Skin epidermis (tissue), 12 donors: Measurements from ENCODE around the gene SLC25A51.

Experiments used
- H3K27ac ChIP-seq, 21 experiments: fragments of 200-600 bp; sonication (generic) in 11 of 21; one replicate each; pipeline ENCODE4 v1.5.0; 2020; ENCODE audit warnings: mild to moderate bottlenecking in 3 of 21, inconsistent platforms in 2 of 21, moderate library complexity in 2 of 21
- H3K4me3 ChIP-seq, 7 experiments: fragments of 200-600 bp; sonication (generic) in 2 of 7; one replicate each; pipeline ENCODE4 v1.5.0; 2020; ENCODE audit warnings: inconsistent platforms in 2 of 7, mild to moderate bottlenecking in 2 of 7, moderate library complexity in 1 of 7

Gene SLC25A51, protein sequence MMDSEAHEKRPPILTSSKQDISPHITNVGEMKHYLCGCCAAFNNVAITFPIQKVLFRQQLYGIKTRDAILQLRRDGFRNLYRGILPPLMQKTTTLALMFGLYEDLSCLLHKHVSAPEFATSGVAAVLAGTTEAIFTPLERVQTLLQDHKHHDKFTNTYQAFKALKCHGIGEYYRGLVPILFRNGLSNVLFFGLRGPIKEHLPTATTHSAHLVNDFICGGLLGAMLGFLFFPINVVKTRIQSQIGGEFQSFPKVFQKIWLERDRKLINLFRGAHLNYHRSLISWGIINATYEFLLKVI

DNA sequence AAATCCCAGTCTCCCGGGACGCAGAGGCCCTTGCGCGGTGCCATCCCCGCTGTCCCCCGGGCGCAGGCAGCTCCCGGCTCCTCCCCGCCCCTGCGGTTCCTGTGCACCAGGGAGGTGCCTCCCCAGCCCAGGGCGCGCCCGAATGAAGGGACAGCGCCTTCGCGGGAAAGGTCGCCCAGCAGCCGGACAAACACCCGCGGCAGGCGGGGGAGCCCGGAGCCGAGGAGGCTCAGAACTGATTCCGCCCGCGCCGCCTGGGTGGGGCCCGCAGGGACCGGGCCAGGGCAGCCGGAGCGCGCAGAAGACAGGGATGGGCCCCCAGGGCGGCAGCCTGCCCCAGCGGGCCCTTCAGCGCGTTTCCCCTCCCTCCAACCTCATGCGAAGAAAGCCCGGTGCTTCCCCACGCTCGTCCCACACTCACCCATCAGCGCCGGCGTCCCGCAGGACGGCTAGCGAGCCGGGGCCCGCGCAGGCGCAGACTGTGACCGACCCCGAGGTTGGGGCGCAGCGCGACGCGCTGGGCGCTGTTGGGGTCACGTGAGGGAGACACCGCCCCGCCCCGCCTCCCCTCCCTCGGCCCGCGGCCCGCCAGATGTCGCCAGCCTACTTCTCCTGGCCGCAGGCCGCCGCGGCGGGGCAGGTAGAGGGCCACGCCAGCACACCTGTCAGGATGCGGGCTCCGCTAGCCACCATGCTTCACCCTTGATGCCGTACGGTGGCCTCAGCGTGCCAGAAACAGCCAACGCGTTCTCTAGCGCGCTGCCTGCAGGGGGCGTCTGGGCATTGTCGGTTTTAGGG, at the start of gene SLC25A51:
SLC25A51 (minus strand) TSS at position 481 of the 798 bp plus-strand sequence. CDS start 15,577 bp downstream, outside the sequence.
- Histone ChIP-seq H3K27ac (peak within 1 kb of the TSS; percentile 50 to 94 (median 87)), H3K4me3 (peak within 1 kb of the TSS; percentile 62 to 99 (median 94))

DNA sequence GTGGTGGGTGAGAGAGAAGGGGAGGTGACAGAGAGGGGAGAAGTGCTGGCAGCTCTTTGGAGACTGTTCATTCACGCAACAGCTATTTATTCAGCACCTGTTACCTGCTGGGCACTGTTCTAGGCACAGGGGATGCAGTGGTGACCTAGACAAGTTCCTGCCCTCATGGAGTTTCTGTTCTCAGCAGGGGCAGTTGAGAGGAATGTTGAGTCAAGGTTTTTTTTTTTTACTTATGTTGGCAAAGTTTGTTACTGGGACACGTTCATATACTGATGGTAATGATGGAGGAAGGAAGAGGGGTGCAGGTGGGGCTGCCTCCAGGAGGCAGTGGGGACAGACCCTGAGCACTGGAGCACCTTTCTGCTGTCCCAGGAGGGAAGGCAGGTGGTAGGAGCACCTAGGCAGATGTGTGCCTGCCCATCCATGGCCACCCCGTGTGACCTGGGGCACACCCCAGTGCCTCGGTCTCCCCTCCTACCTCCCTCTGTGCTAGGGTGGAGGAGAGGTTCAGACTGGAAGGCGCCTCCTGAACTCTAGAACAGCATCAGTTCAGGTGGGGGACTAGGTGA, 49.4 kb upstream of the SLC25A51 start:
- Histone ChIP-seq H3K27ac (peak overlapping the region in 13 of 21 experiments; percentile 0 to 82 (median 44)), H3K4me3 (no peak overlapping the region)

DNA sequence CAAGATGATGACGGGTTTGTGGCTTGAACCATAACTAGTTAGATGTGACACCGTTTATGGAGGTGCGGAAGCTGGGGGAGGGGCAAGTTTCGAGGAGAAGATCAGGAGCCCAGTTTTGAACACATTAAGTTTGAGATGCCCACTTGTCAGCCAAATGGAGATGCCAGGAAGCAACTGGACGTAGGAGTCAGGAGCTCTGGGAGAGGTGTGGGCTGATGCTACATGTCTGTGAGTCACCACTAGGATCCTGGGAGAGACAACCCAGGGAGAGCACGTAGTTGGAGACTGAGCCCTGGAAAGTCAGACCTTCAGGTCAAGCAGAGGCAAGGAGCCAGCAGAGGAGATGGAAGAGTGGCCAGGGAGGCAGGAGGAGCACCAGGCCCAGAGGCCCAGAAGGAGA, 48.8 kb upstream of the SLC25A51 start:
- Histone ChIP-seq H3K27ac (peak overlapping the region in 6 of 21 experiments; percentile 41 to 82 (median 50)), H3K4me3 (no peak overlapping the region)

DNA sequence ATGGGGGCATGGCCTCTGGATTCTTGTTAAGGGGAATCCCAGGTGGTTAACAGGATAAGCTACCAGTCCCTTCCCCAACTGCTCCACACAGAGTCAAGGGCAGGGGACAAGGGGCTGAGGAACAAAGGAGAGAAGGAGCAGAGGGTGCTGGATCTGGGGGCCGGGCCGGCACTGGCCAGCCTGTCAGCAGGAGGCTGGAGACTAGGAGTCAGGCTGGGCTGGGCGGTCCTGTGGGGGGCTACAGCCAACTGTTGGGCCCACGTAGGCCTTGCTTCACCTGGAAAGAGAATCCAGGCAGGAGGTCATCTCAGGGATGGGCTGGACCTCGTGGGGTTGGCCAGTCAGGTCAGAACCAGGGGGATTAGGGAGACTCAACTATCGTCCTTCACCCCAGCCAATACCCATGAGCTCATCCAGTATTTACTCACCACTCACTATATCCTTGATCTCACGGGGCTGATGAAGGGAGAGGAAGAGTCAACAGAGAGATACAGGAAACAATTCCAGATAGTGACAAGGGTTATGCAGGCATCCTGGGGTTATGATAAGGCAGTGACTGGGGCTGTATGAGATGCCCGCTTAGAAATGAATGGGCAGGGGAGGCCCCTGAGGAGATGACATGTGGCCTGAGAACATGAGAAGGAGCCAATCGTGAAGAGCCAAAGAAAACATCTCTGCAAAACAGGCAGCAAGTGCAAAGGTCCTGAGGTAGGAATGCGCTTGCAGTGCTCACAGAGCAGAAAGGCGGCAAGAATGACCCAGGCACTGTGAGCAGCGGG, 47.9 kb upstream of the SLC25A51 start:
- H3K4me3 ChIP-seq = no peak overlapping the region
- peak overlapping the region in 7 of 21 experiments; percentile 21 to 63 (median 41) for H3K27ac ChIP-seq

DNA sequence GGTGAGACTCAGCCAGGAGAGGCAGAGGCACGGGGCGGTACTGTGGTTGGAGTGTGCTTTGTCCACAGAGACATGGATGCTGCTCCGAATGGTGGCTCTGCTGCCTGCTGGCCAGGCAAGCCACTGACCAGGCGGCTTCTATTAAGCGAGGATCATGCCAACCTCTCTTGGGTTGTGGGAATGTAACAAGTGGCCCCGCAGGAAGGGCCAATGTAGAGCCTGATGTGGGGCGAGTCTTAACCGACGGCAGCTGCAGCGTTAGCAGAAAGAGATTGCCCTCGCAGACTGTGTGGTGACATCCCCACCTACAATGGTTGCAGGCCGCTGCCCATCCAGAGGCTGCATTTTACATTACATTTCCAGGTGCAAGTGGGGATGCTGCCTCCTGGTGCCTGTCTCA, 46.6 kb upstream of the SLC25A51 start:
- no peak overlapping the region for H3K27ac ChIP-seq
- no peak overlapping the region for H3K4me3 ChIP-seq

DNA sequence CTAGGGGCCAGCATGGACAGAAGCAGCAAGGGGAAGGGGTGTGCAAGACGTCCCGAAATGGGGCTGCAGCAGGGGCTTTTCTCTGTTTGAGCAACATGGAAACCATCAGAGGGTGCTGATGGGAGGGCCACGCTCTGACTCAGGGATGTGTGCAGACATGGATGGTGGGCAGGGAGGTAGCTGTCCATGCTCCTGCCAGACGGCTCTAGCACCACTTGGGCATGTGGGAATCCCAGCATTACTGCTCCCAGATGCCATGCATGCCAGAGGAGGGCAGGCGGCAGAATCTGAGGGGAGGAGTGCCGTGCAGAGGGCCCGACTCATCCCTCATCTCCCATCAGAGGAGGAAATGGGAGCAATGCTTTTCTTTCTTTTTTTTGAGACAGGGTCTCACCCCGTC, 45.6 kb upstream of the SLC25A51 start:
- Histone ChIP-seq H3K4me3 (no peak overlapping the region), H3K27ac (no peak overlapping the region)

DNA sequence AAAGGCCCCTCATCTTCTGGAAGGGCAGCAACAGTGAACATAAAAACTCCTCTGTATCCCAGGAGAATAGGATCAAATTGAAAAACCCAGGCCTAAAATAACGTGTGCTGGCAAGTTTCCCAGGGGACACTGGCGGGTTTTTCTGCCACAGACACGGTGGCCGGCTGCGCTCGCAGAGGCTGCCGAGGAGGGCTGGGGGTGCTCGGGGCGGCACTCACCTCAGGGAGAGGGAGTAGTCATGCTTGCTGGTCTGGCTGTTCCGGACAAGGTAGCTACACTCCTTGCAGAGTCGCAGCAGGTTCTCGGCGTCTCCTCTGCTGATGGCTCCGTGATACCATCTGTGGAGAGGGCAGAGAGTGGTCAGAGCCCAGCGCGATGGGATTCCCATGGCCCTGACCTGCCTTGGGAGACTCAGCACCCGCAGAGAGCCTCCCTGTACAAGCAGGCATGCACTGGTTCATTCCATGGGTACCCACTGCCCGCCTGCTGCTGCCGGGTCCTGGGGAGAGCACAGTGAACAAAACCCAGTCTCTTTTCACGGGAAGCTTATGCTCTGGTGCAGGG, 44.6 kb upstream of the SLC25A51 start:
- peak overlapping the region in 1 of 21 experiments; percentile 7 for H3K27ac ChIP-seq

DNA sequence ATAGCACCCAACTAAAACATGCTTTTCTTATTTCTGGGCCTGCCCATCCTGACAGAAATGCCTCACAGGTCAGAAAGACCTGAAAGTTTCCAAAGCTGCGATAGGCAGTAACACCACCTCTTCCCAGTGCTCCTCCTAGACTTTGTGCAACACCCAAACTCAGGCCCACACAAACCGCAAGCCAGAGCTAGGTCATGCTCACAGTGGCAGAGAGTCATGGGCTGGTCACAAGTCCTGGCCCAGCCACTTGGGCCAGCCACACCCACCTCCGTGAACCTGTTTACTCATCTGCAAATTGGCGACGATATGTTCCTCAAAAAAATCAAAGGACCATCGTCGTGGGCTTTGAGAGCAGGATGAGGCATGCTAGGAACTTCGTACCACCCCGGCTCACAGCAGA, 44.0 kb upstream of the SLC25A51 start:
- H3K27ac ChIP-seq = peak overlapping the region in 1 of 21 experiments; percentile 7
- no peak overlapping the region for H3K4me3 ChIP-seq

More for the DNA sequence above, 44.6 kb upstream of the SLC25A51 start:
- no peak overlapping the region for H3K4me3 ChIP-seq

DNA sequence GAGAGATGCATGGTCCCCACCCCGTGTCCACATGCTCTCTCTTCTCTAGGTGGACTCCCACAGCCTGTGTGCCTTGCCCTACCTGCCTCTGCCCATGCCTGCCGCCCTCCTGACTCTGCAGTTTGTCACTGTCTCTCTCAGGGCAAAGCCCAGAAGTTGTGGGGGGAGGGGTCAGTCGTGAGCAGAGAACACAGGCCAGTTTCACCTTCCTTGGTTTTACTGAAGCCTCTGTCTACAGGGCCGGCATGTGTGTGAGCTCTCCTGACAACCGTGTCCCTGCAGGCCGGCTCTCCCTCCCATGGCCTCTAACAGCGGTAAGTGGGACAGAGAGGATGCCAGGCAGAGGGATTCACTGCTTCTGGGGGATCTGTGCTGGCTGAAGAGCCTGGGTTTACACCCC, 43.5 kb upstream of the SLC25A51 start:
- Histone ChIP-seq H3K4me3 (no peak overlapping the region), H3K27ac (no peak overlapping the region)

DNA sequence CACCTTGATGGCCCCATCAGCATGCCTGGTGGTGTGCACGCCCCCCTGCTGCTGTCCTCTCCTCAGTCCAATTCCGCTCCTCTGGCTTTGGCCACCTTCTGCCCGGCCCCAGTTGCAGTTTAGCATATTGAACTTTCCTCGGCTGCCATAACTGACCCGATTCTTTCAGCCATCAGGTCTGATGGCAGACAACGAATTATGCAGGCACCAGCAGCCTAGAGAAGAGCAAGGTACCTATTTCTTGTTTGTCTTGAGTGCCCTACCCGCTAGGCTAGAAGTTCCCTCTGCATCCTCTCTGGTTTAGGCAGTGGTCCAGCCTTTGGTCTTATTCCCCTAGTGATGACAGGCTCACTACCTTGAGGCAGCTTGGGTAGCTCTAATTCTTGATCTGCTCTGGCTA, 43.0 kb upstream of the SLC25A51 start:
- H3K4me3 ChIP-seq = no peak overlapping the region
- no peak overlapping the region for H3K27ac ChIP-seq

DNA sequence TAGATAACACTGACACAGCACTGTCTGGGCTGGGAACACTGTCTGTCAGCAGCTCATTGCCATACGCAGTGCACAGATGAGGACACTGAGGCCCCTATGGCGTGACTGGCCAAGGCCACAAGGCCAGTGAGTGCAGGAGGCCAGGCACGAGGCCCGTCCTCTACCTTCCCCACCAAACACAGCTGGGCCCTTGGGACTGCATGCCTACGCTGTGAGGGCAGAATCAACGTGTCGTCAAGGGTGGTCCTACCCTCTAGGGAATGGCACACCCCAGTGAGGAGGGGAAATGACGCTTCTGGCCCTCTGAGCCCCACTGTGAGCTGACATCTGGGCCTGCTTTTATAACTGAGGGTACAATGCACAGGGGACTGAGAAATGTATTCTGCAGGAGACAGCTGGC, 42.1 kb upstream of the SLC25A51 start:
- Histone ChIP-seq H3K27ac (no peak overlapping the region), H3K4me3 (no peak overlapping the region)

DNA sequence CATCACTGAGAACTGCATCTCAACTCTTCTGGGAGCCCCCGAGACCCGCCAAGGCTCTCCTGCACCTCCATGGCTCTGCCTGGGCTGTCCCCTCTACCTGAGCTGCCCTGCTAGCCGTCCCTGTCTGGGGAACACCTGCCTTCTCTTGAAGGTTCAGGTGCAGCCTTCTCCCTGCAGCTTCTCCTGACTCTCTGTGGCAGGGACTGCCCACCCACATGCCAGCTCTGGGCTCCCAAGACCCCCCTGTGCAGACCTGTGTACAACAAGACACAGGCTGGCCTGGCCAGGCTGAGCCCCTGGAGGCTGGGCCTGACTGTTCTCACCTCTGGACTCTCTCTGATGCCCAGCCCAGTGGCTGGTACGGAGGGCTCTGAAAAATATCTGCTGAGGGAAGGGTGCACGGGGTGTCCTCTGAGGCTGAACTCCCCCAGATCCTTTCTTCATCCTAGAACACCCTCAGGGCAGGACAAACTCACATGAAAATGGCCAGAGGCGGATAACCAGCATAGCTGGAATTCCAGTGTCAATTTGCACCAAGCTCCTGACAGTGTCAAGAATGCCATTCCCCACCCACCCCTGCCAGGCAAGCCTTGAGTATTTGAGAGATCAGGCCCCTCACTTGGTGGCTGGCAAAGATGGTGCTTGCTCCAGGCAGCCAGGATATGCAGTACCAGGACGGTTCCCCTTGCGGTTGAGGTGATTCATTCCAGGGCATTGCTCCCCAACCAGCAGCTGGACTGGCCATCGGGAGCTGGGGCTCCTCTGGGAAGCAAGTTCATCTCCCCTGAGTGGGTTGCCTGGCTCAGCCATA, 40.9 kb upstream of the SLC25A51 start:
- Histone ChIP-seq H3K4me3 (no peak overlapping the region), H3K27ac (peak overlapping the region in 4 of 21 experiments; percentile 5 to 63 (median 29))

DNA sequence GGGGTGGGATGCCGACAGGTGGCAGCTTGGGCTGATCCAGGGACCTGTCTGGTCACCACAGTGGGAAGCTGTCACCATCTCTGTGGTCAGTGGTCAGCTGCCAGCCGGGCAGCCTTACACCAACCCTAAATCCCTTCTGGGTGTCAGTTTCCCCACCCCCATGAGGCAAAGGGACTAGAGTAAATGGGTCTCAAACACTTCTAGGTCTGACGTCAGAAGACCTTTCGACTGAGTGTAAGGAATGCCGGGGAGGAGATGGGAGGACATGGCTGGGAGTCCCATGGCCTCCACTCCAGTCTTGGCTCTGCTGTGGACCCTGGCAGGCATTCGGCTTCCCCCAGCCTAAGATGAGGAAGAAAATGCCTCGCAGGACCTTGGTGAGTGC, 40.3 kb upstream of the SLC25A51 start:
- Histone ChIP-seq H3K27ac (peak overlapping the region in 6 of 21 experiments; percentile 1 to 66 (median 48)), H3K4me3 (no peak overlapping the region)

DNA sequence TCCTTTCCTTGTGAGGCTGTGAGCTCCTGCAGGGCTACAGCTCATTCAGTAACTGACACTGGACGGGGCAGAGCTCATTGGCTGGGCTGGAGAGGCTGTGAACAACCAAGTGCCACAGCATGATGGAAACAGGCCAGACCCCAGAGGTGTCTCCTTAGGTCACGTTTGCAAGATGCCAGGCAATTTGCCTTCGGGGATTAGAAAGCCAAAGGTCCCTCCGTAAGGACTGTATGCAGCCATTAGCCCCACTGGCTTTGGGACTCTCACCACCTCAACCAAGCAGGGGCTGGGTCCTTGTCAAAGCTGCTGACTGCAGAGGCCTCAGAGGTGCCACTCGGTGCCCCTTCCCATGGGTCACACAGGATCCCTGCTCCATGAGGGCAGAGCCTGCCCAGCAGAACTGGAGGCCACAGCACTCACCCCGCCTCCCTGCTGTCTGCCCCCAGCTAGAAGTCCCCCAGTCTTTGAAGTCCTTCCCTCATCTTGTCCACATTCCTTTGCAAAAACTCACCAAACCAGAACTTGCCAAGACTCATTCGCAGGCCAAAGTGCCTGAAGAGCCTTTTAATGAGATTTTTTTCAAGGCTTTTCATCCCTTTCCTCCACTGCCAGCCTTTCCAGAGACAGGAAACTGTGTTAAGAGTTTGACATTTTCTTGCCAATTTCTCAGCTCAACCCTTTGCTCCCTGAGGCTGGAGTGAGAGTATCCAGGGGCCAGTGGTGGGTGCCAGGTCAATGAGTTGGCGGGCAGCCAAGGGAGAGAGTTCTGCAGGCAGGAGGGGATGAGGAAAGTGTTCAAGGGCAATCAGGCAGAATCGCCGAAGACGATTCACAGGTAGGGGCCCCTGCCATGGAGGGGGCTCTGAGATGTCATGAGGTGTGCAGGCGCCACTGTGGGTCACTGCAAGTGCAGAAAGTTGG, 39.7 kb upstream of the SLC25A51 start:
- Histone ChIP-seq H3K4me3 (no peak overlapping the region), H3K27ac (peak overlapping the region in 10 of 21 experiments; percentile 1 to 66 (median 34))

DNA sequence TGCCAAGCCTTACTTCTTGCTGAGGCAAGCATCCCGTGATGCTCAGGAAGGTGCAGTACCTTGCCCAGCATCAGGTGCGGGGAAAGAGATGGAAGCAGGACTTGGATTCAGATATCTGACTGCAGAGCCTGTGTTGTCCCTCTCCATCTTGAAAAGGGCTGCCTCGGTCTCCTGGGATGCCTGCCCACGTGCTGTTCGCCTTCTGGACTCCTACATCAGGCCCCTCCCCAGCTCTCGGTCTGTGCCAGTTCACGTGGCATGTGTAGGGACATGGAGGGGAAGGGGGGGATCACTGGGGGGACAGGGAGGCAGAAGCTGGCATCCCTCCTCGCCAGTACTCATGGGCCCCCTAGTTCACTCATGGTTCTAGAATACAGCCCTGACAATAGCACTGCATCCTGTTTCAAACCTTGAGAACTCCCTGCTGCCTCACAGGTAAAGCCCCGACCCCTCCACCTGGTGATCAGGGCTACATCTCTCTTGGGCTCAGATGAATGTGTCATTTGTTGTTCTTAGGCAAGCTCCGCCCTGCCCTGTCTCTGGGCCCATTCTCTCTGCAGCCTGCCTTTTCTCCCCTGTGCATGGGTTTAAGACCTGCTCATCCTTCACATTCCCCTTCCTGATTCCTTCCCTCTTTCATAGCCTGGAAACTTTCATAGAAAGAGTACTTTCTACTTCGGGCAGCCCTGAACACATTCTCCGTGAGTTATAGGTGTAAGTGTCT, 38.9 kb upstream of the SLC25A51 start:
- H3K4me3 ChIP-seq = no peak overlapping the region
- peak overlapping the region in 4 of 21 experiments; percentile 2 to 66 (median 50) for H3K27ac ChIP-seq

DNA sequence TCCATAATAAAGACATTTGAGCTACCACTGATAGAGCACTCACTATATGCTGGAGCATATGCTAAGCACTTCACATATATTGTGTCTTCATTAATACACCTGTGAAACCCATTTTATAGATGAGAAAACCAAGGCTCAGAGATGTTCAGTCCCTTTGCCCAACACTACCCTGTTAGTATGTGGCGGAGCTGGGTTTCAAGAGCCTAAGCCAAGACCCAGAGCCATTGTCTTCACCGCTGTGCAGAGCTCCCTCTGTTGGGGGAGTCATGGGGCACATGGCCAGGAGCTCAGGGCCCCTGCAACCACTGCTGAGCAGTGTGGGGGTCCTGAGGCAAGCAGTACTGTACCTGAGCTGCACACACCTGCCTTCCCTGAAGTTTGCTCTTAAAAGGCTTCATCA, 37.3 kb upstream of the SLC25A51 start:
- Histone ChIP-seq H3K4me3 (no peak overlapping the region), H3K27ac (no peak overlapping the region)

DNA sequence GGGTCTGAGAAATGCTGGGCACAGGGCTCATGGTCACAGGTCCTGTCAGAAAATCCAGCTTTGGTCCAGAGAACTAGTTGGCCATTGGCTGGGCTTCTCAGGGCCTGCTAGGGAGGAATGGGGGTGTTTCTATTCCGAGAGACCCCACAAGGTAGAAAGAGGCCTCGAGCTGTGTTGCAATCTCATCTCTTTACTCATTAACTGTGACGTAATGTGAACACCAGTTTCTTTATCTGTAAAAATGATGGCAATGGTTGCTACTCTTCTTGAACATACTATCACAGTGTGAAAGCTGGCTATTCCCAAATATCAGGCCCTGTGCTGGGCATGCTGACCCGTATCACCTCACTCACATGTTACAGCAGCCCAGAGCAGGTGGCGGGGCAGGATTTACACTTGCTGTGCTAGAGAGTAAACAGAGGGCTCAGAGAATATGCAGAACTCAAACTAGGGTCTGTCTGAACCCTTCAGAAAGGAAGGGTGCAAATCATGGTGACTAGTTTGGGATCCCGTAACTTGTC, 35.7 kb upstream of the SLC25A51 start:
- peak overlapping the region in 3 of 21 experiments; percentile 59 to 70 (median 65) for H3K27ac ChIP-seq

More for the DNA sequence above, 35.7 kb upstream of the SLC25A51 start:
- H3K4me3 ChIP-seq = no peak overlapping the region
